Activated CD4-positive, alpha-beta T cell treated with anti-CD3 and anti-CD28 coated beads, Interleukin-2, amount 50 U/mL, for 16 hours (primary cell): ENCODE measurements around the gene ABCA2.

ENCODE experiments used
- DNase-seq: peaks from one replicate; pipeline ENCODE4 v3.0.0-alpha.2; 2020

ABCA2 gene

GRCh38 chr9:137028263-137029057 lies 423 bp upstream of the ABCA2 start:
- peak; percentile 88 for DNase-seq

- DNase-seq: no peak
Measured at GRCh38 chr9:137026828-137027227, 1.2 kb downstream of the ABCA2 start.

GRCh38 chr9:137026384-137026783 lies 1.7 kb downstream of the ABCA2 start:
- no peak for DNase-seq

DNA sequence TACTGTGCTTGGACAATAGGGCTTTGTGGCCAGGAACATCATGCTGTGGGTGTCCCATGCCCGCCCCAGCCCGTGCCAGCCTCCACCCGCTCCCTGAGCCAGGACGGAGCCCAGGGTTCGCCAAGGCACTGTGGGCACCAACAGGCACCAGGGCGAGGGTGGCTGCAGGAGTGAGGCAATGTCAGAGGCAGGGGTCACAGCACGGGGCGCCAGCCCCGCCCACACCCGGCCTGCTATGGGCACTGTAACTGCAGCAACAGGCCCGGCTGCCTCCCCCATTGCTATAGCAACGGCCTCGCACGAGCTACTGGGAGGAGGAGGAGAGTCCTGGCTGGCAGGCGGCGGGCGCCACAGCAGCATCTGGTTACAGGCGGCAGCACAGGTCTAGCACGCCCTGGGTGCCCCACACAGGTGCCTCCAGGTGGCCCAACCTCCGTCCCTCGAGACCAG lies 2.5 kb downstream of the ABCA2 start:
- no peak for DNase-seq

GRCh38 chr9:137023583-137023991 lies 4.5 kb downstream of the ABCA2 start:
- DNase-seq: no peak

- no peak for DNase-seq
Measured at GRCh38 chr9:137023157-137023556, 4.9 kb downstream of the ABCA2 start.

DNA sequence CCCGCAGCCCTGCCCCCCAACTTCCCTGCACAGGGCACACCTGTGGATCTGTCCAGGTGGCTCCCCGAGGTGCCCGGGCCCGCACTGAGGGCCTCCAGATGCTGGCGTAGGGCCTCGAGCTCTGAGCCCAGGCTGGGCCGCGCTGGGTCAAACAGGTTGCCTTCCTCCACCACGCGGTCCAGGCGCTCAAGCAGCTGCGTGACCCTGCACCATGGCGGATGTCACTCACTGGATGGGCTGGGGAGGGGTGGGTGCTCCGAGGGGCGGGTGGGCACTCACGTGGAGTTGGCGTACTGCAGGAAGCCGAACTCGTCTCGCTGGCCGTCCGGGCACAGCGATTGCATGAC lies 5.4 kb downstream of the ABCA2 start:
- DNase-seq: no peak

DNA sequence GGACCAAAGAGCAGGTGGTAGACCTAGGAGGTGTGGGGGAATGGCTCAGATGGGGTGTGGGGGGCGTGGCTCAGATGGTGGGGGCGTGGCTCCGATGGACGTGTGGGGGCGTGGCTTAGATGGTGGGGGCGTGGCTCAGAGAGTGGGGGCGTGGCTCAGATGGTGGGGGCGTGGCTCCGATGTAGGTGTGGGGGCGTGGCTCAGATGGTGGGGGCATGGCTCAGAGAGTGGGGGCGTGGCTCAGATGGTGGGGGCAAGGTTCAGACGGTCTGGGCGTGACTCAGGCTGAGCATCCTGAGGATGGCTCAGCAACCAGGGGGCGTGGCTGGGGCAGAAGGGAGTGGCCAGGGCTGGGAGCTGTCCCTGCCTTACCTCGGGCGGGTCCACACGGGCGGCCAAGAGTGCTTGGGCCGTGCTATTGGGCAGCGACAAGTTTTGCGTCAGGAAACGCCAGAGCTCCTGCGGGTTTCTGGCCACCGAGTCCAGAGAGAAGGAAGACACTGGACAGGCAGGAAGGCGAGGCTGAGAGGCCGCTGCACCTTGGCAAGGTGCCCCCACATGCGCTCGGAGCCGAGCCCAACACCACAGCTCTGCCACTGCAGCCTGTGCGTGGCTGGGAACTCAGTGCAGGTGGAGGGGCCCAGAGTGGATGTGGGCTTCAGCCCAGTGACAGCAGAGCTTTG lies 5.9 kb downstream of the ABCA2 start:
- DNase-seq: peak; percentile 86

DNA sequence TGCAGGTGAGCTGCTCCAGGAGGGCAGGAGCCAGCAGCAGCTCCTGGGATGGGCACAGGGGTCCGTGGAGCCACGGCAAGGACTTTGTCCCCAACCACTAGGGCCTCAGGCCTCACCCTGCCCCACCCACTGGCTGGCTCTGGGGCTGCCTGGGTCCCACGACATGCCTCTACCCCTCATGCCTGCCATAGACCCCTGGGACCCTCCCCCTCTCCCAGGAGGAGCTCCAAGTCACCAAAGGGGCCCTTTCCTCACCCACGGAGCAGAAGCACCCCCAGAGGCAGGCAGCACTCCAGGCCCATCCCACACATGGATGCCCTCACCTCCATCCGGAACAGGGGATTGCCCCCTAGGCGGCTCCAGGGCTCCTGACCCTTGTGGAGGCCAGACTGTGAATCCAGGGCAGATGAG lies 6.5 kb downstream of the ABCA2 start:
- DNase-seq: no peak

DNA sequence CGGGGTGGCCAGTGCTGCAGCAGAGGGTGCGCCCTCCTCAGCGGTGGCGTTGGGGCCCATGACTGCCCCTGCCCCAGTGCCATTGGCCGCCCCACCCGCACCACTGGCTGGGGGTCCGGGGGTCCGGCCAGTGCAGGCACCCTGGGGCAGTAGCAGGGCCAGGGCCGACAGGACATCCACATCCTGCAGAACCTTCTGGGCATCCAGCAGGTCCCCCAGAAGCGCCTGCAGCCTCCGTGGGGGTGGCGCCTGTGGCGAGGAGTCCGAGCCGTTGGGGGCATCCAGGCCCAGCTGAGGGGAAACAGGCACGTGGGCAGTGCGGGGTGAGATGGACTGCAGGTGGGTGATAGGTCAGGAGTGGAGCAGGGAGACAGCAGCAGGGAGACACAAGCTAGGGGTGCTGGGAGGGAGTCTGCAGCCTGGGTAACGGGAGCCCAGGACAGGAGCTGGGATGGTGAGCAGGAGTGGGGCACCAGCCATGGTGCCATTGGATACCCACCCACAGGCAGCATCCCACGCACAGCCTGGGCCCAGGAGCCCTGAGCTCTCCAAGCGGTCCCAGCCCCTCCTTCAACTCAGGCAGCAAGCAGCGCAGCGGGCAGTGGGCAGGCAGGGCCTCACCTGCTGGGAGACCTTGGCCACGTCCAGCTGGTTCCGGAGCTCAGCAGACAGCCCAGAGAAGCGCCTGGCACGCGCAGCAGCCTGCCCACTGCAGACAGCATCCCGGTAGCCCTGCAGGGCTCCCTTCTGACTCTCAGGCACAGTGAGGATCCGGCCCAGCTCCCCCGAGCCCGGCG lies 7.1 kb downstream of the ABCA2 start:
- DNase-seq: no peak

GRCh38 chr9:137019891-137020683 lies 8.0 kb downstream of the ABCA2 start:
- no peak for DNase-seq

- no peak for DNase-seq
Measured at GRCh38 chr9:137018761-137019559, 9.1 kb downstream of the ABCA2 start.

DNA sequence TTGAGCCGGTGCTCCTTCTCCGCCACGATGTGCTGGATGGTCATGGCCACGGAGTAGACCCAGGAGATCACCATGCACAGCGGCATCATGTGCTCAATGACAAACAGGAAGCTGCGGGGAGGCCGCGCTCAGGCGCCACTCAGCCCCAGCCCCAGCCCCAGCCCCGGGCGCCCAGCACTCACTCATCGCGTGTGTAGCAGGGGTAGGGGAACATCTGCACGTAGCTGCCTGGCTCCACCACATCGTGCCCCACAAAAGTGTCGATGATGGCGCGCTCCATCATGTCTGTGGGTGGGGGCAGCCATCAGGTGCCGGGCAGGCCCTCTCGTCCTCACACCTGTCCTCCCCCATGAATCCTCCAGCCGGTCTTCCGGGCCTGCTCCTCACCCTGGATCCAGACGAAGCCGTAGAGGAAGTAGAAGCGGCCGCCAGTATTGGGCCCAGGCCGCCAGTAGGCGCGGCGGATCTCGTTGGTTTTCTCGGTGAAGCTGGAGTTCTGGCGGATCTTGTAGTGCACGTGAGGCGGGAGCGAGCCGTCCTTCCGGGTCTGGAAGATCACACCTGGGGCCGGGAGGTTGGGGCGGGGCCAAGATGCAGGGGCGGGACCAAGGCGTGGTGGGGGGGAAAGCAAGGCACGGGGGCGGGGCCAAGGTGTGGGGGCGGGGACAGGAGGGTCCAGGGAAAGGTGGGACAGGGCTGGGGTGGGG lies 10.1 kb downstream of the ABCA2 start:
- DNase-seq: no peak

DNA sequence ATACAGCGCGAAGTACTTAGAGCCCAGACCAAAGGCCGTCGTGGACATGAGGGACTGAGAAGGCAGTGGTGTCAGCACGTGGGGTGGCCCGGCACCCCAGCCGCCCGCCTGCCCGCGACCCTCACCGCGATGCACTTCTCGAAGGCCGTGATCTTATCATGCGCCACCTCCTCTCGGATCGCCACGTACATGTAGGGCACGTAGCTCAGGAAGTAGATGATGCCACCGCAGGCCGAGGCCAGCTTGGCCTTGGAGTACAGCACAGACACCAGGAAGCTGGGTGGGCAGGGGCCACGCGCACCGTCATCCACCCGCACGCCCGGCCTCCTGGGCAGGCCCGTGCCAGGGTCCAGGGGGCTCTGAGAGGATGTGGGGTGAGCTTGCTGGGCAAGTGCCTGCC lies 11.0 kb downstream of the ABCA2 start:
- DNase-seq: no peak

DNA sequence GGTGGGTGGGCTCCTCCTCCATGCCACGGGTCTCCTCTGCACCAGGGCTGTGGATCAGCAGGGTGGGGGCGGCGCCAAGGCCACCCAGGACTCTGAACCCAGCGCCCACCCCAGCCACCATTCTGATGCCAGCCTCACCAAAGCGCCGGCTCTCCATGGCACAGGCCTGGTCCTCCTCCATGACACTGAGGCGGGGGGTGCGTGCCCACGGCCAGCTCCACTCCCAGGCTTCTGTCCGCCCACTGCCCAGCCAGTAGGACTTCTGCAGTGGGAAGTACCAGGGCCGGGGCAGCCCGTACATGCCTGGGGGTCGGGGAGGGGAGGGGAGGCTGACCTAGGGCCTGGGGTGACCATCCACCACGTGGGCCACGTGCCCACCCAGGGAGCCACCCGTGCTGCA lies 11.6 kb downstream of the ABCA2 start:
- no peak for DNase-seq

DNA sequence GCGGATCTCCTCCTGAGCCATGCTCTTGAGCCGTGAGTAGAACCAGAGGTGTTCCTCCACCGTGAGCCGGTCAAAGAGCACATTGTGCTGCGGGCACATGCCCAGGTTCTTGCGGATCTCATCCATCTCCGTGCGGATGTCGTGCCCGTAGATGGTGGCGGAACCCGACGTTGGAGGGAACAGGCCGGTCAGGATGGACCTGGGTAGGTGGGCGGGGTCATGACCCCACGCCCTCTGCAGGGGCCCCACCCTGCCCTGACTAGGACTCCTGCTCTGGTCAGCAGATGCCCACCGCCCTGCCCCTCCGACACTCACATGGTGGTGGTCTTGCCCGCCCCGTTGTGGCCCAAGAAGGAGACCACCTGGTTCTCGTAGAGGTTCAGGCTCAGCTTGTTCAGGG lies 12.1 kb downstream of the ABCA2 start:
- DNase-seq: no peak

DNA sequence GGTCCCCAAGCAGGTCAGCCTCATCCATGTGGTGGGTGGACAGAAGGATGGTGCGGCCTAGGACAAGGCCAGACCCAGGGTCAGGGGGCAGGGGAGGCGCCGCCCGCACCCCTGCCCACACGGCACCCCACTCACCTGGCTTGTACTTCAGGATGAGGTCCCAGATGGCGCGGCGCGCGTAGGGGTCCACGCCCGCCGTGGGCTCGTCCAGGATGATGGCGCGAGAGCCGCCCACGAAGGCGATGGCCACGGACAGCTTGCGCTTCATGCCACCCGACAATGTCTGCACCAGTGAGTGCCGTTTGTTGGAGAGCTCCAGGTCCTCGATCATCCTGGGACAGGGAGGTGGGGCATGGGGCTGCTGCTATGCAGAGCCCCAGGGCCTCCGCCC lies 12.5 kb downstream of the ABCA2 start:
- DNase-seq: no peak

GRCh38 chr9:137014776-137015539 lies 13.1 kb downstream of the ABCA2 start:
- DNase-seq: no peak

DNA sequence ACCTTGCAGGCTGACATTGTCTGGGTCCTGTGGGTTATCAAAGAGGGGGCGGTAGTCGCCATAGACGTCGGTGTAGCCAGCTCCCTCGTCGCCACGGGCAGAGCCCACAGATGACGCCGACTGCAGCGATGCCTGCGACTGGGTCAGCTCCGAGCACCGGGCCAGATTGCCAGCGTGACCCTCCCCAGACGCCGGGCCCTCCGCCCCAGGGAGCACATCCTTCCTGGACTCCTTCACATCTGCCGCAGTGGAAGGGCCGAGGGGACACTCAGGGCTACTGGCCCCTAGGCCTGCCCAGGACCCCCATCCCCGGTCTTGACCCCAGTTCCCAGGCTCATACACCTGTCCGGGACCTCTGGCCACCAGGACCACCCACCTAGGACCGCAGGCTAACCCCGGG lies 13.9 kb downstream of the ABCA2 start:
- no peak for DNase-seq

DNA sequence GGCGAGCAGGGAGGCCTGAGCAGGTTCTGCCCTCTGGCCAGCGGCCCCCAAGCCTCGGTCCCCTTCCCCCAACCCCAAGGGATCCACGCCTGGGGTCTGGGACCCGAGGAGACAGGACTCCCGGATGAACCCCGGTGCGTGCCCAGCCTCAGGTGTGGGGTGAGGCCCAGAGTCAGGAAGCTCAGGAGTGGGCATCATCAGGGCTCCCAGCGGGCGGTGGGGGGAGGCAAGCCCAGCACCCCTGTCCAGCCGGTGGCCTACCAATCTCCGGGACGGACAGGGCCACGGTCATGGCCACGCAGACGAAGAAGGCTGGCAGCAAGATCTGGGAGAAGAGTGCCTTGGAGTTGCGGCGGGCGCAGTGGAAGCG lies 14.5 kb downstream of the ABCA2 start:
- DNase-seq: no peak
